ENCODE data around the gene CERS3. TPM values are rescaled to one million over a fixed set of nuclear protein-coding genes. Genes with fewer than 3 reads are reported as not detected.

Gene CERS3
- total RNA-seq, result under 1 TPM in 1 of 2 experiments, not detected in 1; 0.24 TPM

GRCh38 chr15:100528833-100529428 is at the start of gene CERS3:
CERS3 (minus strand) TSS chr15:100528950; CDS start chr15:100501849, 27,101 bp downstream.
- Mint-ChIP-seq H3K4me1 (peaks cover 2% of the 10 kb centered on the region), H3K36me3 (no peaks in the 10 kb centered on the region), H3K4me3 (no peak within 1 kb of the TSS), H3K27ac (no peak within 1 kb of the TSS), H3K27me3 (no peaks in the 10 kb centered on the region), H3K9me3 (no peaks in the 10 kb centered on the region)
- no peak for DNase-seq

- Mint-ChIP-seq H3K4me3 (no peak overlapping the region), H3K4me1 (peaks cover 43% of the 10 kb centered on the region), H3K27me3 (no peaks in the 10 kb centered on the region), H3K9me3 (no peaks in the 10 kb centered on the region), H3K27ac (peak overlapping the region; percentile 28), H3K36me3 (peaks cover 56% of the 10 kb centered on the region)
- DNase-seq, result no peak
Measured at GRCh38 chr15:100573526-100573925, 44.8 kb upstream of the CERS3 start.

GRCh38 chr15:100572362-100572983 is 43.7 kb upstream of the CERS3 start:
- H3K27ac Mint-ChIP-seq, result peak overlapping the region; percentile 85
- peaks cover 43% of the 10 kb centered on the region for H3K4me1 Mint-ChIP-seq
- H3K36me3 Mint-ChIP-seq, result peaks cover 53% of the 10 kb centered on the region
- no peak overlapping the region for H3K4me3 Mint-ChIP-seq
- H3K27me3 Mint-ChIP-seq, result no peaks in the 10 kb centered on the region
- no peak for DNase-seq
- H3K9me3 Mint-ChIP-seq, result no peaks in the 10 kb centered on the region

- Mint-ChIP-seq H3K4me3 (no peak overlapping the region), H3K4me1 (peaks cover 41% of the 10 kb centered on the region), H3K9me3 (no peaks in the 10 kb centered on the region), H3K36me3 (peaks cover 45% of the 10 kb centered on the region), H3K27me3 (no peaks in the 10 kb centered on the region), H3K27ac (peak overlapping the region; percentile 85)
- DNase-seq, result no peak
Measured at GRCh38 chr15:100571592-100572167, 42.9 kb upstream of the CERS3 start.

GRCh38 chr15:100570735-100571313 is 42.1 kb upstream of the CERS3 start:
- peak overlapping the region; percentile 85 for H3K27ac Mint-ChIP-seq
- no peaks in the 10 kb centered on the region for H3K27me3 Mint-ChIP-seq
- peaks cover 36% of the 10 kb centered on the region for H3K4me1 Mint-ChIP-seq
- H3K9me3 Mint-ChIP-seq, result no peaks in the 10 kb centered on the region
- peak overlapping the region; percentile 1 for H3K4me3 Mint-ChIP-seq
- H3K36me3 Mint-ChIP-seq, result peaks cover 43% of the 10 kb centered on the region
- no peak for DNase-seq

- peaks cover 30% of the 10 kb centered on the region for H3K4me1 Mint-ChIP-seq
- H3K27ac Mint-ChIP-seq, result peak overlapping the region; percentile 85
- no peak for DNase-seq
- no peak overlapping the region for H3K4me3 Mint-ChIP-seq
- peaks cover 40% of the 10 kb centered on the region for H3K36me3 Mint-ChIP-seq
- no peaks in the 10 kb centered on the region for H3K27me3 Mint-ChIP-seq
- H3K9me3 Mint-ChIP-seq, result no peaks in the 10 kb centered on the region
Measured at GRCh38 chr15:100570275-100570674, 41.5 kb upstream of the CERS3 start.

- peaks cover 43% of the 10 kb centered on the region for H3K36me3 Mint-ChIP-seq
- no peak overlapping the region for H3K27ac Mint-ChIP-seq
- H3K4me3 Mint-ChIP-seq, result no peak overlapping the region
- peaks cover 30% of the 10 kb centered on the region for H3K4me1 Mint-ChIP-seq
- no peaks in the 10 kb centered on the region for H3K9me3 Mint-ChIP-seq
- no peaks in the 10 kb centered on the region for H3K27me3 Mint-ChIP-seq
- no peak for DNase-seq
Measured at GRCh38 chr15:100569391-100569790, 40.6 kb upstream of the CERS3 start.

- peaks cover 42% of the 10 kb centered on the region for H3K36me3 Mint-ChIP-seq
Measured at GRCh38 chr15:100566850-100567628, 38.3 kb upstream of the CERS3 start.

GRCh38 chr15:100565591-100565990 is 36.8 kb upstream of the CERS3 start:
- H3K36me3 Mint-ChIP-seq, result peaks cover 35% of the 10 kb centered on the region
- H3K27ac Mint-ChIP-seq, result no peak overlapping the region
- no peak overlapping the region for H3K4me3 Mint-ChIP-seq
- DNase-seq, result no peak
- no peaks in the 10 kb centered on the region for H3K9me3 Mint-ChIP-seq
- no peaks in the 10 kb centered on the region for H3K27me3 Mint-ChIP-seq
- peaks cover 8% of the 10 kb centered on the region for H3K4me1 Mint-ChIP-seq

More at GRCh38 chr15:100566850-100567628, 38.3 kb upstream of the CERS3 start:
- Mint-ChIP-seq H3K4me3 (no peak overlapping the region), H3K27me3 (no peaks in the 10 kb centered on the region), H3K4me1 (peaks cover 22% of the 10 kb centered on the region), H3K27ac (no peak overlapping the region), H3K9me3 (no peaks in the 10 kb centered on the region)
- DNase-seq, result no peak

GRCh38 chr15:100560323-100560722 is 31.6 kb upstream of the CERS3 start:
- Mint-ChIP-seq H3K9me3 (no peaks in the 10 kb centered on the region), H3K4me3 (no peak overlapping the region), H3K27ac (no peak overlapping the region), H3K27me3 (no peaks in the 10 kb centered on the region), H3K4me1 (no peaks in the 10 kb centered on the region), H3K36me3 (peaks cover 33% of the 10 kb centered on the region)
- no peak for DNase-seq

GRCh38 chr15:100559330-100559729 is 30.6 kb upstream of the CERS3 start:
- Mint-ChIP-seq H3K27ac (no peak overlapping the region), H3K4me3 (no peak overlapping the region), H3K27me3 (no peaks in the 10 kb centered on the region), H3K9me3 (no peaks in the 10 kb centered on the region), H3K4me1 (no peaks in the 10 kb centered on the region), H3K36me3 (peaks cover 27% of the 10 kb centered on the region)
- no peak for DNase-seq

GRCh38 chr15:100558771-100559254 is 30.1 kb upstream of the CERS3 start:
- no peak overlapping the region for H3K4me3 Mint-ChIP-seq

GRCh38 chr15:100553468-100553867 is 24.7 kb upstream of the CERS3 start:
- no peak for DNase-seq
- Mint-ChIP-seq H3K4me1 (no peaks in the 10 kb centered on the region), H3K4me3 (no peak overlapping the region), H3K9me3 (no peaks in the 10 kb centered on the region), H3K36me3 (peaks cover 34% of the 10 kb centered on the region), H3K27me3 (no peaks in the 10 kb centered on the region), H3K27ac (no peak overlapping the region)

More at GRCh38 chr15:100558771-100559254, 30.1 kb upstream of the CERS3 start:
- no peak for DNase-seq
- Mint-ChIP-seq H3K36me3 (peaks cover 28% of the 10 kb centered on the region), H3K9me3 (no peaks in the 10 kb centered on the region), H3K27ac (no peak overlapping the region), H3K27me3 (no peaks in the 10 kb centered on the region), H3K4me1 (no peaks in the 10 kb centered on the region)

GRCh38 chr15:100547961-100548360 is 19.2 kb upstream of the CERS3 start:
- Mint-ChIP-seq H3K27ac (no peak overlapping the region), H3K27me3 (no peaks in the 10 kb centered on the region), H3K4me3 (no peak overlapping the region), H3K36me3 (peaks cover 18% of the 10 kb centered on the region), H3K9me3 (no peaks in the 10 kb centered on the region), H3K4me1 (peaks cover 6% of the 10 kb centered on the region)
- no peak for DNase-seq

GRCh38 chr15:100544946-100545345 is 16.2 kb upstream of the CERS3 start:
- Mint-ChIP-seq H3K9me3 (no peaks in the 10 kb centered on the region), H3K27me3 (no peaks in the 10 kb centered on the region), H3K36me3 (no peaks in the 10 kb centered on the region), H3K4me3 (no peak overlapping the region), H3K4me1 (peaks cover 8% of the 10 kb centered on the region), H3K27ac (no peak overlapping the region)
- DNase-seq, result no peak

Measured in activated naive CD8-positive, alpha-beta T cell treated with anti-CD3 and anti-CD28 coated beads for 36 hours (primary cell).